ENCODE measurements around the gene UBB.

- TF ChIP-seq CTCF (IDR thresholded peaks at IDR 0.05) (no peak), POLR2AphosphoS5 (IDR thresholded peaks at IDR 0.05; ENCODE audit: insufficient read depth in 1 of 2, low read depth in 1 of 2) (no peak)
Observed at GRCh38 chr17:16358394-16358793, 22.5 kb upstream of the UBB start.

Measured in vagina (tissue), 2 donors.